Testis (tissue), 3 donors: Measurements from ENCODE around the gene GEMIN7. TPM values are rescaled to one million over a fixed set of nuclear protein-coding genes. Genes with fewer than 3 reads are reported as not detected.

Experiments
- DNase-seq: peaks from one replicate; pipeline ENCODE4 v3.0.0-alpha.2; 2019
- H3K27ac ChIP-seq, 2 donors: fragments of 200-600 bp; sonication (generic); one replicate each; pipeline ENCODE4 v1.5.1; 2019
- H3K27me3 ChIP-seq: fragments of 200-600 bp; sonication (generic); one replicate; pipeline ENCODE4 v1.5.1; 2019
- H3K36me3 ChIP-seq: fragments of 200-600 bp; sonication (generic); one replicate; pipeline ENCODE4 v1.5.1; 2017; ENCODE audit warnings: low read depth; ENCODE audit errors: missing control alignments
- H3K4me1 ChIP-seq: fragments of 200-600 bp; sonication (generic); one replicate; pipeline ENCODE4 v1.5.1; 2019
- H3K4me3 ChIP-seq, 2 donors: fragments of 200-600 bp; sonication (generic); one replicate each; pipeline ENCODE4 v1.5.1; 2017 to 2019
- H3K9me3 ChIP-seq: fragments of 200-600 bp; sonication (generic); one replicate; pipeline ENCODE4 v1.5.1; 2017
- POLR2A ChIP-seq: fragments of 450-650 bp; IDR thresholded peaks from one replicate; pipeline ENCODE4 v1.6.1; 2017; ENCODE audit warnings: antibody characterized with exemption, mild to moderate bottlenecking, moderate library complexity
- WGBS, 2 donors: methylation state at CpG; one replicate each; pipeline ENCODE4 v1.1.5; 2018; 5-methylcytosine and 5-hydroxymethylcytosine counted together
- intact Hi-C: fragments of 100-400 bp; cut with DNase I; formaldehyde crosslinking; loops from one replicate; pipeline ENCODE4 v1.15.1; 2023; ENCODE audit warnings: low total_unique reads
- polyA plus RNA-seq: library from polyadenylated mRNA; stranded (reverse); fragments of 350-450 nt; fragmentation: Illumina TruSeq; extraction: RNeasy Lipid Tissue Mini Kit (QIAGEN cat#74804); gene quantifications from one replicate; pipeline ENCODE4 v1.2.3, GENCODE V29; 2014; ENCODE audit warnings: low read depth, low replicate concordance; ENCODE audit not compliant: insufficient read depth
- total RNA-seq, 2 donors: library from RNA; depleted of rRNA; stranded (reverse); fragments of >200 nt; gene quantifications; one replicate each; pipeline ENCODE4 v1.2.3, GENCODE V29; 2016
- TF ChIP-seq, protein P1 (sequence below), 3 experiments: fragments of 450-650 bp in 2 of 3; fragments of 200-600 bp in 1 of 3; sonication (generic) in 1 of 3; IDR thresholded peaks; one replicate each; pipeline ENCODE4 v1.5.1; 2016 to 2019; ENCODE audit warnings: antibody characterized with exemption in 3 of 3, mild to moderate bottlenecking in 2 of 3, moderate library complexity in 1 of 3

Gene GEMIN7
- total and polyA plus RNA-seq, 3 donors from 2014 or later: 7.6 to 13.5 (median 9.7) TPM

DNA sequence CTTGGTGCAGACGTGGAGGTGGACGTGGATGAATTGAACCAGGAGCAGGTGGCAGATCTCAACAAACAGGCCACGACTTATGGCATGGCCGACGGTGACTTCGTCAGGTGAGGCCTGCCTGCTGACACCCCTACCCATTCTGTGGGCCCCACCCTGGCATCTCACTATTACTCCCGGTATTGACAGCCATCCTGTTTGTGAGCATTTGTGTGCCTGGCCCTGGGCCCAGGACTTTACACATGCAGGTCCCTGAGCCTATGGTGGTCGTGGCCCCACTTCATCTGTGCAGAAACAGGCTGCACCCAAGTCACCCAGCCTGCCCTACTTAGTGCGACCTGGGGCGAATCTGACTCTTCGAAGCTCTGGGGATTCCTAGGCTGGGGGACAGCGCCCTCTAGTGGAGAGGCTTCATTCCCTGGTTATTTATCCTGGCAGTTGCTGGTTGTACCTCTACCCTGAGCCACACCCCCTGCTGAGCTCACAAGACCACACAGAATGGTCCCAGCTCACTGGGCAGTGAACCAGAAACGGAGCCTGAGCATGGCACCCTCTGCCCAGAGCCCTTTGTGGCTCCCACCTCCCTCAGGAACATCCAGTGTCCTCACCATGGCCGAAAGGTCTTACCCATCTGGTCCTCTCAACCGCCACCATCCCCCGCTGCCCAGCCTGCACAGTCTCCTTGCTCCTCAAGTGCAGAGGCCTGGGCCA lies 19.6 kb upstream of the GEMIN7 start:
- no peak overlapping the region for H3K4me3 ChIP-seq
- intact Hi-C loops: no loop called here
- 64 to 82% methylated on average over 12 to 16 of the region's 16 CpGs for WGBS, 2 donors
- no peaks in the 10 kb centered on the region for H3K36me3 ChIP-seq
- TF ChIP-seq POLR2A: no peak
- TF ChIP-seq, protein P1, sequence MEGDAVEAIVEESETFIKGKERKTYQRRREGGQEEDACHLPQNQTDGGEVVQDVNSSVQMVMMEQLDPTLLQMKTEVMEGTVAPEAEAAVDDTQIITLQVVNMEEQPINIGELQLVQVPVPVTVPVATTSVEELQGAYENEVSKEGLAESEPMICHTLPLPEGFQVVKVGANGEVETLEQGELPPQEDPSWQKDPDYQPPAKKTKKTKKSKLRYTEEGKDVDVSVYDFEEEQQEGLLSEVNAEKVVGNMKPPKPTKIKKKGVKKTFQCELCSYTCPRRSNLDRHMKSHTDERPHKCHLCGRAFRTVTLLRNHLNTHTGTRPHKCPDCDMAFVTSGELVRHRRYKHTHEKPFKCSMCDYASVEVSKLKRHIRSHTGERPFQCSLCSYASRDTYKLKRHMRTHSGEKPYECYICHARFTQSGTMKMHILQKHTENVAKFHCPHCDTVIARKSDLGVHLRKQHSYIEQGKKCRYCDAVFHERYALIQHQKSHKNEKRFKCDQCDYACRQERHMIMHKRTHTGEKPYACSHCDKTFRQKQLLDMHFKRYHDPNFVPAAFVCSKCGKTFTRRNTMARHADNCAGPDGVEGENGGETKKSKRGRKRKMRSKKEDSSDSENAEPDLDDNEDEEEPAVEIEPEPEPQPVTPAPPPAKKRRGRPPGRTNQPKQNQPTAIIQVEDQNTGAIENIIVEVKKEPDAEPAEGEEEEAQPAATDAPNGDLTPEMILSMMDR (IDR thresholded peaks at IDR 0.05): peak; percentile 81 to 92 (median 83)
- no peak overlapping the region for H3K27ac ChIP-seq
- no peaks in the 10 kb centered on the region for H3K27me3 ChIP-seq
- no peaks in the 10 kb centered on the region for H3K9me3 ChIP-seq
- peak; percentile 90 for DNase-seq
- no peaks in the 10 kb centered on the region for H3K4me1 ChIP-seq

DNA sequence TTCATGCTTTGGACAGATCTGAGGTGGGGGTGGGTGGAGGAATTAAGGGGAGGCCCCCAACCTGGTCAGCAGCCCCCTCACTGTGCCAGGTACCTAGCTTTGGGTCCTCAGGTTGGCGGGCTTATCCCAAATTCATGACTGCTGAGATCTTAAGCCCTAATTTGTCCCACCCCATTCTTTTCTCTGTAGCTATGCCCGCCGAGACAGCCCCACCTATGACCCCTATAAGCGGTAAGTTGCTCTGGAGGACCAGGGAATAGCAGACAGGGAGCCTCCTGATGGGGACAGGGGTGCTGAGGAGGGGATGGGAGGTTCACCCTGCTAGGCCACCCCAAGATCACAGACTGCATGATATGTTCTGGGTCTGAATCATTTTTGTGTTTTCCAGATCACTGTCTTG lies 17.1 kb upstream of the GEMIN7 start:
- H3K27ac ChIP-seq: no peak overlapping the region
- no peaks in the 10 kb centered on the region for H3K9me3 ChIP-seq
- 88 to 100% methylated on average over 4 of the region's 4 CpGs for WGBS, 2 donors
- intact Hi-C loops: no loop called here
- no peak for TF ChIP-seq POLR2A
- TF ChIP-seq, protein P1 (IDR thresholded peaks at IDR 0.05): no peak
- H3K4me1 ChIP-seq: no peaks in the 10 kb centered on the region
- no peak overlapping the region for H3K4me3 ChIP-seq
- no peaks in the 10 kb centered on the region for H3K36me3 ChIP-seq
- DNase-seq: no peak
- no peaks in the 10 kb centered on the region for H3K27me3 ChIP-seq

DNA sequence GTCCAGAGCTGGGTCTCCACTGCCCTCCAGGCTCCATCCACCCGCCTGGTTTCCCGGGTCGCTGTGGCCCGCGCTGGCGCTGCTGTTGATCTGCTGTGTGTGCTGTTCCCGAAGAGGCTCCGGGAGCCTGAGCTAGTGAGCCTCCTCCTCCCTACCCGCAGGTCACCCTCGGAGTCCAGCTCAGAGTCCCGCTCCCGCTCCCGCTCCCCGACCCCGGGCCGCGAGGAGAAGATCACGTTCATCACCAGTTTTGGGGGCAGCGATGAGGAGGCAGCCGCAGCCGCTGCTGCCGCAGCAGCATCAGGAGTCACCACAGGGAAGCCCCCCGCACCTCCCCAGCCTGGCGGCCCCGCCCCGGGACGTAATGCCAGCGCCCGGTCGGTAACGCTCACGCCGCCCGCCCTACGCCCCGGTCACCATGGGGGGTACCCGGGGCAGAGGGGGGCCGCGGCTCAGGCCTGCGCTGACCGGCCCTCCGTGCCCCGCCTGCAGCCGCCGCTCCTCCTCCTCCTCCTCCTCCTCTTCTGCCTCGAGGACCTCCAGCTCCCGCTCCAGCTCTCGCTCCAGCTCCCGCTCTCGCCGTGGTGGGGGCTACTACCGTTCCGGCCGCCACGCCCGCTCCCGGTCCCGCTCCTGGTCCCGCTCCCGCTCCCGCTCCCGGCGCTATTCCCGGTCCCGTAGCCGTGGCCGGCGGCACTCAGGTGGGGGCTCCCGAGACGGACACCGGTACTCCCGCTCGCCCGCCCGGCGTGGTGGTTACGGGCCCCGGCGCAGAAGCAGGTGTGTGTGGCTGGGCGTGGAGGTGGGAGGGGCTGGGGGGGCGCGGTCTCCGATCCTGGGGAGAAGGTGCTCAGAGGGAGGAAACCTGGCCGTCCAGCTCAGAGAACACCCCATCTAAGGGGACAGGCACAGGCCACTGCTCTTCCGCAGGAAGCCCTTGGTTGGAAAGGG lies 14.9 kb upstream of the GEMIN7 start:
- no peaks in the 10 kb centered on the region for H3K4me1 ChIP-seq
- H3K9me3 ChIP-seq: no peaks in the 10 kb centered on the region
- DNase-seq: no peak
- H3K36me3 ChIP-seq: no peaks in the 10 kb centered on the region
- intact Hi-C loops: no loop called here
- peak overlapping the region; percentile 6 to 48 for H3K4me3 ChIP-seq
- H3K27ac ChIP-seq: no peak overlapping the region
- TF ChIP-seq, protein P1 (IDR thresholded peaks at IDR 0.05): no peak
- no peak for TF ChIP-seq POLR2A
- 70 to 90% methylated on average over 36 to 75 of the region's 85 CpGs for WGBS, 2 donors
- no peaks in the 10 kb centered on the region for H3K27me3 ChIP-seq

DNA sequence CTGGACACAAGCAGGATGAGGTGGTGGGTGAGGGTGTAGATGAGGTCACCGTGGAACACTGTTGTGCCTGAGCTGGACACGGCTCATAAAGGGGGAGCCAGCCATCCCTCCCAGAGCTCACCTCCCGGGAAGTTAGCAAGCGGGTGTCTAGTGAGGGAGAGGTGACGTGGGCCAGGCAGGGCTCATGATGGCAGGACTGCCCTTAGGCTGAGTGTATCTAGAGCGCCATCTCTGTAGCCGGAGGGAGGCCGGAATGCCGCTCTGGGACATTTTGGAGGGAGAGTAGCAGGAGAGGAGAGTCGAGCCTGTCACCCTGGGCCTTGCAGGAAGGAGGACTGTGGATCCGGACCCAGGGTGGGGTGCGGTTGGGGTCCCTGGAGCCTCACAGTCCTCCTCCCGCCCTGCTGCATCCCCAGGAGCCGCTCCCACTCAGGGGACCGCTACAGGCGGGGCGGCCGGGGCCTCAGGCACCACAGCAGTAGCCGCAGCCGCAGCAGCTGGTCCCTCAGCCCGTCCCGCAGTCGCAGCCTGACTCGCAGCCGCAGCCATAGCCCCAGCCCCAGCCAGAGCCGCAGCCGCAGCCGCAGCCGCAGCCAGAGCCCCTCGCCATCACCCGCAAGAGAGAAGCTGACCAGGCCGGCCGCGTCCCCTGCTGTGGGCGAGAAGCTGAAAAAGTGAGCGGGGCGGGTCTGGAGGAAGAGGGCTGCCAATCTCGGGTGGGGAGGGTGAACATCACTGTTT lies 12.0 kb upstream of the GEMIN7 start:
- Histone ChIP-seq H3K36me3 (no peaks in the 10 kb centered on the region), H3K27me3 (no peaks in the 10 kb centered on the region), H3K27ac (no peak overlapping the region), H3K4me3 (no peak overlapping the region), H3K4me1 (no peaks in the 10 kb centered on the region), H3K9me3 (no peaks in the 10 kb centered on the region)
- TF ChIP-seq, protein P1 (IDR thresholded peaks at IDR 0.05): no peak
- TF ChIP-seq POLR2A: no peak
- intact Hi-C loops: no loop called here
- no peak for DNase-seq
- 91 to 95% methylated on average over 9 to 36 of the region's 38 CpGs for WGBS, 2 donors
